Activated CD8-positive, alpha-beta memory T cell treated with anti-CD3 and anti-CD28 coated beads for 48 hours (primary cell): ENCODE measurements around the gene PABPN1.

Experiments used
- DNase-seq, 3 experiments: peaks; one replicate each; pipeline ENCODE4 v3.0.0-alpha.2; 2020; ENCODE audit warnings: low read depth in 2 of 3, low spot score in 2 of 3

The PABPN1 gene

DNA sequence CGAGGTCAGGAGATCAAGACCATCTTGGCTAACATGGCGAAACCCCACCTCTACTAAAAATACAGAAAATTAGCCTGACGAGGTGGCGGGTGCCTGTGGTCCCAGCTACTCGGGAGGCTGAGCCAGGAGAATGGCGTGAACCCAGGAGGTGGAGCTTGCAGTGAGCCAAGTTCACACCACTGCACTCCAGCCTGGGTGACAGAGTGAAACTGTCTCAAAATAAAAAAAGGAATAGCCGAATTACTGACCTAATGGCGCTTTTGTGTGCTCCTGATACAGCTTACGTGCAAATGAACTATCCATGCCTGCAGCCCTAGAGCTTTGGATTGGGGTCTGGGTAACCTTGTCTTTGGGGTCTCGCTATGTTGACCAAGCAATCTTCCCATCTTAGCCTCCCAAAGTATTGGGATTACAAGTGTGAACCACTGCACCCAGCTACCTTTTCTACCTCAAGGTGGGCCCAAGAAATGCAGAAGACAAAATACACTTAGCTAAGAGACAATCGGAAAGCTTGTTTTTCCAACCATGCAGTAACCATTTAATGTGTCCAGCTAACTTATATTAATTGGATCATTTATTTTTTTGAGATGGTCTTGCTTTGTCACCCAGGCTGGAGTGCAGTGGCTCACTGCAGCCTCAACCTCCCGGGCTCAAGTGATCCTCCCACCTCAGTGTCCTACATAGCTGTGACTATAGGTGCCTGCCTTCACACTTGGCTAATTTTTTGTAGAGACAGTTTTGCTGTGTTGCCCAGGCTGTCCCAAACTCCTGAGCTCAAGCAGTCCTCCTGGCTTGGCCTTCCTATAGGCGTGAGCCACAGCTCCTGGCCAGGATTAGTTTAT is 5.5 kb downstream of the PABPN1 start:
- DNase-seq: no peak

DNA sequence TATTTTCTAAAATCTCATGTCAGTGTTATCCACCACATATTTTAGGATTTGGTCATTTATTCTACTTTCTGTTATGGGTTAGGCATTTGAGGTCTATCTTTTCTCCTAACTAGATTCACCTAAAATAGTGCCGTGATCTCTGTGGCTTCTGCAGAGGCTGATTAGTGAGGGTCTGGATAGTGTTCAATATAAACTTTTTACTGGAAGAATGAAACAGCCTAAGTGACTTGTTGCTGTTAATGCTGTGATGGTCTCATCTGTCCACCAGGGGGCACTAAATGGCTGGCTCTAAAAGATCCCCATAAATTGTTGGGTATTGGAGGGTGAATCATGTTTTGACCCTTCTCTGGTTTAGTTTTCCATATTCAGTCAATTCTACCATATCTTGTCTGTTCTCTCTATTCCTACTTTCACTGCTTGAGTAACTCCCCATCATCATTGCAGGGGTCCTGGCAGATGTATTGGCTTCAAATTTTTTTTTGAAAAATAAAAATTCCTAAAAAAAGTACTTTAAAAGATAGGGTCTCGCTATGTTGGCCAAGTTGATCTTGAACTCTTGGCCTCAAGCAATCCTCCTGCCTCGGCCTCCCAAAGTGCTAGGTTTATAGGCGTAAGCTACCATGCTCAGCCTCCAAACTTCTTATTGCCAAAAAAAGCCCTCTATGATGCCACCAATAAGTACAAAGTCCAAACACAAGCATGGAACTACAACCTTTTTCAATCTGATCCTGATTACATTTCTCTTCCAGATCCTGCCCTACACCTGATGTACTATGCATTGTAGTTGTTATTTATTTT is 6.9 kb downstream of the PABPN1 start:
- no peak for DNase-seq

DNA sequence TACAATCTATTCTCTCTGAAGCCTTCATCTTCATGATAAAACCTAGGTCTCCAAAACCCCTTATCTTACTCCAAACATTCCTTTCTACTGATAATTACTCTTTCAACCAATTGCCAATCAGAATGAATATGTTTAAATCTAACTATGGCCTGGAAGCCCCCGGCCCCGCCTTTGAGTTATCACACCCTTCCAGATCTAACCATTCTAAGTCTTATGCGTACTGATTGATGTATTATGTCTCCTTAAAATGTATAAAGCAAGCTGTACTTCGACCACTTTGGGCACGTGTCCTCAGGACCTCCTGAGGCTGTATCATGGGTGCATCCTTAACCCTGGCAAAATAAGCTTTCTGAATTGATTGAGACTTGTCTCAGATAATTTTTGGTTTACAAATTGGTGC is 14.4 kb downstream of the PABPN1 start:
- no peak for DNase-seq

DNA sequence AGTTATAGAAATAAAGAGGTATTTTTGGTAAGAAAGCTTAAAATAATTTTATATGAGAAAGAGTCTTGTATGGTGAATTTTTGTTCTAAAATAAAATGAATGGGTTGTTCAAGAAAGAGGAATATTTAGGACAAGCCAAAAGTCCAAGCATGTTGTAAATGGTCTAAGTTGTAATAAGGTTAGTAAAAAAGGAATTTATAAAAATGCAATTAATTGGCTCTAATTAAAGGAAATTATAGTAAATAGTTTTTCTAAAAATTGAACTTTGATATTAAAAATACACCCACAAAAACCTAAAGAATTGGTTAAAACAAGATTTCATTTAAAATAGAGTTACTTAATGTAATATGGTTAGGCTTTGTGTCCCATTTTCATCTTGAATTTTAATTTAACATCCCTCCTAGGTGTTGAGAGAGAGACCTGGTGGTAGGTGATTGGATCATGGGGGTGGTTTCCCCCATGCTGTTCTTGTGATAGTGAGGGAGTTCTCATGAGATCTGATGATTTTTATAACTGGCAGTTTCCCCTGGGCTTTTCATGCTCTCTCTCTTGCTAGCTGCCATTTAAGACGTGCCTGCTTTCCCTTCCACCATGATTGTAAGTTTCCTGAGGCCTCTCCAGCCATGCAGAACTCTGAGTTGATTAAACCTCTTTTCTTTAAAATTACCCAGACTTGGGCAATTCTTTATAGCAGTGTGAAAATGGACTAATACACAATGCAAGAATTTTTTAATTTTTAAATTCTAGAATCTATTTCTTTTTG is 18.4 kb downstream of the PABPN1 start:
- no peak for DNase-seq

DNA sequence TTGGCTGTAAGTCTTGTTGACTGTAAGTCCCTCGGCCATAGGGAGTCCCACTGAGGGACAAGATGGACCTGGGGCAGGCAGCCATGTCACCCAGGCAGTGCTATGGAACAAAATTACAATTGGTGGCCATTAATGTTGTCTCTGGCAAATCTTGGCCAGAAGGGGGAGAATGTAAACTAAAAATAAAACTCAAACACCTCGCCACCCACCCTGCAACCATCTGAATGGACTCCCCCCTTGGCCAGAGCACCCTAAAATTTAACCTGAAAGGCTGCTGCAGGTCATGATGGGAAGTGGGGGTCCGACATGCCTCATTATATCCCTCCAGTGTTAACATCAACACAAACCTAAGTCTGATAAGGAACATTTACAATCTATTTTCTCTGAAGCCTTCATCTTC is 23.2 kb downstream of the PABPN1 start:
- DNase-seq: no peak

DNA sequence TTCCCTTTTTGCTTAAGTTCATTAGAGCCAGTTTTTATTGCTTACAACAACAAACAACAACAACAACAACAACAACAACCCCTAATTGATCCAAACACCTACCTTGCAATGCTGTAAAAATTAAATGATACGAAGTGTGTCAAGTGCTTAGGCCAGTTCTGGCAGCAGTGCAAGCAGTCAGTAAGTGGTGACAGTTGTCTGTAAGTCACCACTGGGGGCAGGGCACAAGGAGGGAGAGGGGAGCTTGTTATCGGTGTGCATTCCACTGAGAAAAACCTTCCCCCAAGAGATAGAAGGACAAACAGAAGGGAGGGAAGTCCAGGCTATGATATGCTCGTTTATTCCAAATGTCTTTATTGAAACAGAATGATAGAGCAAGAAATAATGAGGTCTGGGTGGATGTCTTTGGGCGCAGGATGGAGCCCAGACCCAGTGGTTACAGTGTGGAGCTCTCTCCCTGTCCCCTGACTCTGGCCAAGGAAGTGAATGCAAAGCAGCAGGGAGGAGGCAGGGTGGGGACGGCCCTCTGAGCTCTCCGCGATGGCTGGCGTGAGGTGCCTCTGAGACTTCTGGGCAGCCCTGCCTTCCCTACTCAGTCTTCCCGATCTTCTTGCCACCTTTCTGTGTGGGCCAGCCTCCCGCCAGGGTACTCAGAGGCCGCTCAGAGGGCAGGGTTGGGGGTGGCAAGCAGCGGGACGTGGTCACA is 24.9 kb downstream of the PABPN1 start:
- no peak for DNase-seq

DNA sequence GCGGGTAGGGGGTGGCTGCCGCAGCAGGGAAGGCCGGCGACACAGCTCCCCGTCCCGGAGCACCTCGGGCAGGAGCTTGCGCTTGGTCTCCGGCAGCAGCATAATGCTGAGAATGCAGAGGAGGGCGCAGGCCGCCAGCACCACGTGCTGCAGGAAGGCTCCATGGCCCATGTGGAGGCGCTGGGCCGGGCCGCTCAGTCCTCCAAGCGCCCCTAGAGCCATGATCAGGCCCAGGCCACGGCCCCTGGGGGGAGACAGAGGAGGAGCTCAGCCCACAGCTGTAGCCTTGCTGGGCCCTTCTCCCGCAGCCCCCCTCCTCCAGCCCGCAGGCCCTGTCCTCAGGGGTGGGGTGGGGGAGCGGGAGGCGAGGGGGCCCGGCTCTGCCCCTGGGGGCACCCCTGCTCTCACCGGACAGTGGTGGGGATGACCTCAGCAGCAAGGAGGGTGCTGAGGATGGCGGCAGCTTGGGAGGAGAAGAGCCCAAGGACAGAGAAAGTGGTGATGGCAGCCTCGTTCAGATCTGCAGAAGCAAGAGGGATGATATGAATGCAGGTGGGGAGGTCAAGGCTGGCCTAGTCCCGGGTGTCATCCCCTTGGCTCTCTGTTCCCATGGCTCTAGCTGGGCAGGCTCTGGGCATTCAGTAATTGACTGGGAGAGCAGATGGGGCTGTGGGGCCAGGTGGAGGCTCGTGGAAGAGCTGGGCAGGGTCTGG is 25.6 kb downstream of the PABPN1 start:
- DNase-seq: no peak

DNA sequence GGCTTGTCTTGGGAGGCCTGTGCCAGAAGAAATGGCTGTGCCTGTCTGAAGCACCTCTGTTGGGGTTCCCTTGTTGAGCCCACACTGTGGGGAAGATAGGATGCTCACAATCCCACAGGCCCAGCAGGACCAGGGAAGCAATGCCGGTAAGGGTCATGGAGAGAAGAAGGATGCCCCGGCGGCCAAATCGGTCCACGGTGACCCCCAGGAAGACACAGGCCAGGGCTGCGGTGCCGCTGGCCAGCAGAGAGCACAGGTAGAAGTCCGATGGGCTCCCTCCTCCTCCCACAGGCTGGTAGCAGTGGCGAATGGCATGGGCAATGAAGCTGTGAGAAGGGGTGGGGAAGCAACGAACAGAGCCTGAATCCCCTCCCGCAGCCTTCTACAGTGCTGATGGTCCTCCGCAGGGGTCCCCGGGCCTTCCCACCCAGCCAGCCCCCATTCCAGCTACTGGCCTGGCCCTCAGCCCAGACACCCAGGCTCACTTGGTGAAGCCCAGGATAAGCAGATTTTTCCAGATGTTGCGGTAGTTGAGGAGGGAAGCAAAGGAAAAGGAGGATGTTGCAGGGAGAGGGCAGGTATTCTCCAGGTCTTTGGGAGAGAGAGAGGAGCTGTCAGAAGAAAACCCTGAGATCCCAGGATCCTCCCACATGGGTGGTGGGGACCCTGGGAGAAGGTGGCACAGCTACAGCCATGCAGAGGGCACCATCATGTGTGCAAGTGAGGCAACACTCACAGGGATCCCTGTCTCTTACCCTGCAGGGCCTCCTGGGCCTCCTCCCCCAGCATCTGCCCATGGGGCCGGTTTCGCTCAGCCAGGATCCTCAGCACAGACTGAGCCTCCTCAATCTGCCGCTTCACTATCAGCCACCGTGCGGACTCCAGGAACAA is 26.4 kb downstream of the PABPN1 start:
- DNase-seq: no peak

DNA sequence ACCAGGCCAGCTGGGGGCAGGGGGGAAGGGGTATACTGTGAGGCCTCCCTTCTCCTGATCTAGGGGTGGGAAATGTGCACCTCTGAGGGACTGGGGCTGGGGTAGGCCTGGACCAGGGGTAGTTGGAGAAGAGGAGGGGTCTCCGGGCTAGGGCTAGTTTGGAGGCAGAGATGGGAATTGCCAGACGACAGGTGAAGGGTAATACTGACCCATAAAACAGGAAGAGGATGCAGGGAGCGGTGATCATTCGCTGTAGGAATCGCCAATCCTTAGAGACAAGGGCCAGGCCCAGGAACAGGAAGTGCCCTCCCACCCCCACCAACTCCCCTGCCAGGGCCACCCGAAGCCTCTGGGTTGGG is 27.0 kb downstream of the PABPN1 start:
- no peak for DNase-seq

DNA sequence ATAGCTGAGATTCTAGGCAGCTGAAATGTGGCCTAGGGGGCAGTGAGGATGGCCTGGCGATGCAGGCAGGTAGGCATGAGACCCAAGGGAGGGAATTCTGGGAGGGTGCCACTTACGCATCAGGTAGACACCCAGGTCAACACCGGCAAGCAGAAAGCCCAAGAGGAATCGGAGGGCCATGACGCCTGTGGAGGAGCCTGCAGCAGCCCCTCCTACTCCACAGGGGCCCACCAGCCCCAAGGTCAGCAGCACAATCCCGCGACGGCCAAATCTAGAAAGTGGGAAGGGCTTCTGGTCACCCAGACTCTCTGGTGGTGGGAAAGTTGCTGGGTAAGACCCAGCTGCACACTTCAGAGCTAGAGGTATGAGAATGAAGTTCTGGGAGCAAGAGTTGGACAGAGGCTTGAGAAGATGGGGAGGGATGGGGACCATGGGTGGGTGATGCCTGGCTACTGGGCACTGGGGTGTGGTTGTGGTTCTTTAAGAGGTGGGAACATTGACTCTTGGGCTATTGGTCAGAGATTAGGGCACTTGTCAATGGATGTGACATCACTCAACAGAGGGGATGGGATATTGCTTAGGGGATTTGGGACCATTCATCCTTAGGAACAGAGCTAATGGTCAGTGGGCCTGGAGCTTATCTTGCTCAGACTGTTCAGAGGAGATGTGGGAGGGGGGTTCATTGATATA is 28.0 kb downstream of the PABPN1 start:
- DNase-seq: no peak

DNA sequence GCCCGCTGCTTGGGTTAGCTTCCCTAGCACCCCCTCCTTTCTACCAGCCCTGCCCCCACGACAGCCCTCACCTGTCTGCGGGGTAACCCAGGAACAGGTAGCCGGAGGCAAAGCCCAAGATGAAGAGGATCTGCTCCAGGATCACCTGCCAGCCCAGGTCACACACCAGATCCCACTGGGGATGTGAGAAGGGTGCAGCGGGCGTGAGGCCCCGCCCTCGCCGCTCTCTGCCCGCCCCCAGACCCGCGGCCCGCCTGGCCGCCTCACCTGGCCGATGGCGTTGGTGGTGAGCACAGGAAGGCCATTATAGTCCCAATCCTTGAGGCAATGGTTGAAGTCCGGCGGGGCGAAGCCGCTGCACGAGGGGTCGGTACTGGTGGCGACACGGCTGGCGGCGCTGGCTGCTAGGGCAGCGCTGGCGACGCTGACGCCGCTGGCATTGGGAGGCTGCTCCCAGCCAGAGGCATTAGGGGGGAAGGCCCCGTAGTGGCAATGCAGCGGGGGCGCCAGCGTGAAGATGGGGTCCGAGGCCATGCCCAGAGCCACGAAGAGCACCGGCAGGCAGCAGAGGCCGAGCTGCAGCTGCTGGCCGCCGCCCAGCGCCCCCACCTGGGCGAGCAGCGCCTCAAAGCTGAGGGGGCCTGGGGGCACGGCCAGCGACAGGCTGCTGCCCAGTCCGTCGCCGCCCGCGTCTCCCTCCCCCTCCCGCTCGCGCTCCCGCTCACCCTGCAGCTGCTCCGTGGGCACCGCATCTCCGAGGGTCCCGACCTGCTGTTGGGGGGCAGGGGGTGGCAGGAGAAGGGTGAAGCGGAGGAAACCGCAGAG is 30.6 kb downstream of the PABPN1 start:
- DNase-seq: no peak

DNA sequence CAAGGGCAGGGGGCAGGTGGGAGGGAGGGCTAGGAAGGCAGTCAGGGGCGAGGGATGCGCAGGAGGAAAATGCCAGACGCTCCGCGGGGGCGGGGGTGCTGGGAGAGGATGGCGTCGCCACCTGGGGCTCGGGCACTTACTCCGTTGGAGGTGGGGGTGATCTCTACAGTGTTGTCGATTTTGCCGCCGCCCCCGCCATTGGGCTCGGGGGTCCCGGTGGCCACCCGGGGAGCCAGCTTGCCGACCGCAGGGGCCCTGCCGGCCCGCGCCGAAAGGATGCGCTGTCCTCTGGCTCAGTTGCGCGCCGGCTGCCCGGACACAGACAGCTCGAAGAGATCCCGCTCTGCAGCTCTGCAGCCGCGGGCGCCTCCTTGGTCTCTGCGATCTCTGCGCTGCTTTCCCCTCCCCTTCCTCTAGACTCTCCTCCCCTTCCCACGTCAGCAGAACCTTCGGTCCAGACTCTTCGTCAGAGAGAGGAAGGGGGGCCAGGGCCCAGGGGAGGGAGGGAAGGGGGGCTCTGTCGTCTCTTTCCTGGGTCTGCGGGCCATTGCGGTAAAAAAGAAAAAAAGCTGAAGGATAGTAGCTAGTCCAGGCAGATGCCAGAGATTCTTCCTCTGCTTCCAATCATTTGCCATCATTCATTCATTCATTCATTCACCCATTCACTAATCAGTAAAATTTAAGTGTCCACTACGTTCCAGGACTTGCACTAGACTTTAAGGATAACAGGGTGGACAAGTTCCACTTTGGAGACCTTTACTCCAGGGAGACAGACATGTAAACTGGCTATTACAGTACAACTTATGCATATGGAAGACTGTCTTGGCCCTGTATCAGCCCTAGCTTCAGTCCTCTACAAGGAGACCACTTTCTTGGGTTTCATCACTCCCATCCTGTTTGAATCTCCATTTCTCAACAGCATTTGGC is 31.5 kb downstream of the PABPN1 start, which contains the start of gene SLC22A17:
SLC22A17 (minus strand) TSS at position 382 of the 927 bp plus-strand sequence.
- peak in 1 of 3 experiments; percentile 14 for DNase-seq

DNA sequence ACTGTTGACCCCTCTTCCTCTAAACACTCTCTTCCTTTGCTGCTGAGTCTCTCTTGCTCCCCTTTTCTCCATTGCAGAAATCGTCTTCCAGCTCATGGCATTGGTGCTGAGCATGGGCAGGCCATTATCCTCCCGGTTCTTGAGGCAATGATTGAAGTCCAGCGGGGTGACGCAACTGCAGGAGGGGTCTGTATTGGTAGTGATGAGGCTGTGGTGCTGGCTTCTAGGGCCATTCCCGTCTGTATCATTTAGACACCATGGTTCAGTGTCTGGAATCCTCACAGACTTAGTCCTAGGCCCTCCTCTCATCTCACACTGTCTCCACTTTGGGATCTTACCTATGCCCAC is 32.1 kb downstream of the PABPN1 start:
- no peak for DNase-seq

DNA sequence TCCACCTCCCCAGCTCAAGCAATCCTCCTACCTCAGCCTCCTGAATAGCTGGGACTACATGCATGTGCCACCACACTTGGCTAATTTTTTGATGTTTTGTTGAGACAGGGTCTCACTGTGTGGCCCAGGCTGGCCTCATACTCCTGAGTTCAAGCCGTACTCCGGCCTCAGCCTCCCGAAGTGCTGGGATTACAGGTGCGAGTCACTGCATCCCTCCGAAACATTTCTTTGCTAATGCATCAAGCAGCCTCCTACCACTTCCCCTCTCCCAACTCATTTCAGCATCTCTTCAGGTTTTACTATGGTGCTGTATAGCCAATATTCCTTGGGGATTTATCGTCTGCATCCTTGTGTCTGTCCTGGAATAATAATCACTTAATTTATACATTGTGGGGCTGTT is 33.7 kb downstream of the PABPN1 start:
- no peak for DNase-seq

DNA sequence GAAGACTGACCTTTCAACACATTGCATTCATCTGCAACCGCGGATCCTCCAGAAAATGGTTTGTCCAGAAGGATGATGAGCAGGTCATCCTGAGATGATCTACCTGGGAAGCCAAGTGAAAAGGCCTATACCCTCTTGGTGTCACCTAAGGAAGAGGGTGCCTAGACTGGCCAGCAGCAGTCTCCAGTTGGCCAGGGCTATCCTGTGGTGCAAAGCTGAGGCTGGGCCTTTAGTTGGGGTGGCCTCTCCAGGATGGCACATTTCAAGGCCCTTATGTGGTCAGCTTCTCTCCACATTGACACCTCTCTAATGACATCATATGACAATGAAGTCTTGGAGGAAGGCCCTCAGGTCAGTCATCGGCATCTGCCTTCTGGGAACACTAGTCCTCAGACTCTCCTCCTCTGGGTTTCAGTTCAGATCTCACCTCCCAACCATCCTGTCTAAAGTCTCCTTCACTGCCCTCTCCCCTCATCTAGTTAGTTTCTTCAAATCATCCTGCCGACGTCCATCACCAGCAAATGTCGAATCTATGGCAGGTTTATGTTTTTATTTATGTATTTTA is 34.7 kb downstream of the PABPN1 start:
- no peak for DNase-seq

DNA sequence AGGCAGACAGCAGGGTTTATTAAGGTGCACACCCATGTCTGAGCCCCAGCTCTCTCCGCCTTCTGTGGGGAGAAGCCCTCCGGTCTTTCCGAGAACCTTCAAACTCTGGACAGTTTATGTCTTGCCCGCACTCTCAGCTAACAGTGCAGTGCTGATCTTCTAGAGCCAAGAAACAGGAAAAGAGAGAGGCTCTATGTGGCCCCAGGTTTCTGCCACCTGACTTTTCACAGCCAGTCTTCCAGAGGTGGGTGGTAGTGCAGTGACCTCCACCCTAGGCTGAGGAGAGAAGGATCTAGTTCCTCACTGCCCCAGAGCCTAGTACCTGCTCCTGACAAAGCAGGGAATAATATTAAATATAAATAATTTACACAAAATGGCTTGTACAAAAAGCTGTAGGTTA is 35.4 kb downstream of the PABPN1 start:
- no peak for DNase-seq

DNA sequence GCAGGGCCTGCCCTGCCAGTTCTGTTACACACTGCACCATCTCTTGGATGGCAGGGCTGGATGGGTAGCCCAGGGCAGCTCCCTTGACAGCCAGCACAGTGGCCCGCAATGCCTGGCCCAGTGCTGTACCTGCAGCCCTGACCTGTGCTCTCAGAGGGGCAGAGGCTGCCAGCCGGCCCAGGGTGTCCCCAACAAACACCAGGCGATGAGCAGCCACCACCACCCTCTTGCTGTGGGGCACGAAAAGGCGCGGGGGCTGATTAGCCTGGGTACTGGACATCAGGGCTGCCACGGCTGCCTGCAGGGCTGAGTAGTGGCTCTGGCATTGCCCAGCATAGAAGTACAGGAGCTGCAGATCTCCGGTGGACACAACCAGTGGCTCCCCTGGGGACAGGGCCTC is 36.0 kb downstream of the PABPN1 start:
- no peak for DNase-seq
